HG03139 (cell line): ENCODE measurements around the gene ATP6V0C.

Source experiments
- ATAC-seq: cut with Tn5 transposase; IDR thresholded peaks from one replicate; pipeline ENCODE4 v1.9.1; 2021; ENCODE audit not compliant: unreplicated experiment

The ATP6V0C gene

DNA sequence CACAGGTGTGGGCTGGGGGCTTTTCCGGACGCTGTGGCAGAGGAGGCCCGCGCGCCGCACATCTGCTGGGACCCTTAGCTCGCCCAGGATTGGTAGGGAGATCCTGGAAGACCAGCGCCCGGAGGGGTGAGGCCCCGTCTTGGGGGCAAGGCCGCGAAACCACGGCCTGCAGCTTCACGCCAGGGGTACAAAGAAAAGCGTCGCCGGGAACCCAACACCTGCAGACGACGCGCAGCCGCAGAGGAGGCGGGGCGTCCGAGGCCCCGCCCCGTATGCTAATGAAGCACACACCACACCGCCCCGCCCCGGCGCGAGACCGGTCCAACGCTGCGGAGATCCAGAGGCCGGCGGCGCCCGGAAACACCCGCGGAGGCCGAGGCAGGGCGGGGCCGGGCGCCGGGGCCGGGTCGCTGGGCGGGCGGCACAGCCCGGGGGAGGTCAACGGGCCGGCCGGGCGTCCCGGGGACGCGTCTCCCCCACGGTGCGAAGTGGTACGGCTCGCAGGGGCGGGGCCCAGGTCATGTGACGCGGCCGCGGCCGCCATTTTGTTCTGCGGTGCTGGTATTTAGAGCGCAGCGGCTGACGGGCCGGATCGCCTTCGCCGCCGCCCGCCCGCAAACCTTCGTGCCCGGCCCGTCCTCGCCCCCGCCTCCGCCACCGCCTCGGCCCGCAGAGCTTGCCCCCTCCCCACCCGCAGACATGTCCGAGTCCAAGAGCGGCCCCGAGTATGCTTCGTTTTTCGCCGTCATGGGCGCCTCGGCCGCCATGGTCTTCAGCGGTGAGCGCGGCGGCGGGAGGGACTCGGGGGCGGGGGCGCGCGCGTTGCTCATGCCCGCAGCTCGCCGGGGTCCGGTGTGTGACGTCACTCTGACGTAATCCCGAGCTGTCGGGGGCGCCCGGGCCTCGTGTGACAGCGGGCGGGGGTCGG is at the start of gene ATP6V0C:
TSS of gene ATP6V0C (plus strand) at position 548 of the 928 bp plus-strand sequence. CDS start at position 700, 152 bp downstream.
- peak; percentile 74 for ATAC-seq

DNA sequence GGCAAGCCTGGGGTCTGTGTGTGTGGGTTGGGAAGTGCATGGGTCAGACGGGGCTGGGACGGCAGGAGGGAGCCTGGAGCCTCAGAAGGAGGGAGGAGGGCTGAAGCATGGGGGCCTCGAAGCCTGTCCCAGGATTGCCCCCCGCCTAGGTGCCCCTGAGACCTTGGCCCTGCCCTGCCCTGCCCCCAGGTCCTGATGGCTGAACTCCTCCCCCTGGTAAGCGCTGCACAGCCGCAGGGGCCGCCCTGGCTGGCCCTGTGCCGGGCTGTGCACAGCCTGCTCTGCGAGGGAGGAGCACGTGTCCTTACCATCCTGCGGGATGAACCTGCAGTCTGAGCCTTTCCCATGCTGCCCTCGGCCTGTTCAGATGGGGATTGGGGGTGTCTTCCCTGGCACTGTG is 49.4 kb upstream of the ATP6V0C start:
- no peak for ATAC-seq

GRCh38 chr16:2465653-2466415 is 47.9 kb upstream of the ATP6V0C start:
- ATAC-seq = no peak

DNA sequence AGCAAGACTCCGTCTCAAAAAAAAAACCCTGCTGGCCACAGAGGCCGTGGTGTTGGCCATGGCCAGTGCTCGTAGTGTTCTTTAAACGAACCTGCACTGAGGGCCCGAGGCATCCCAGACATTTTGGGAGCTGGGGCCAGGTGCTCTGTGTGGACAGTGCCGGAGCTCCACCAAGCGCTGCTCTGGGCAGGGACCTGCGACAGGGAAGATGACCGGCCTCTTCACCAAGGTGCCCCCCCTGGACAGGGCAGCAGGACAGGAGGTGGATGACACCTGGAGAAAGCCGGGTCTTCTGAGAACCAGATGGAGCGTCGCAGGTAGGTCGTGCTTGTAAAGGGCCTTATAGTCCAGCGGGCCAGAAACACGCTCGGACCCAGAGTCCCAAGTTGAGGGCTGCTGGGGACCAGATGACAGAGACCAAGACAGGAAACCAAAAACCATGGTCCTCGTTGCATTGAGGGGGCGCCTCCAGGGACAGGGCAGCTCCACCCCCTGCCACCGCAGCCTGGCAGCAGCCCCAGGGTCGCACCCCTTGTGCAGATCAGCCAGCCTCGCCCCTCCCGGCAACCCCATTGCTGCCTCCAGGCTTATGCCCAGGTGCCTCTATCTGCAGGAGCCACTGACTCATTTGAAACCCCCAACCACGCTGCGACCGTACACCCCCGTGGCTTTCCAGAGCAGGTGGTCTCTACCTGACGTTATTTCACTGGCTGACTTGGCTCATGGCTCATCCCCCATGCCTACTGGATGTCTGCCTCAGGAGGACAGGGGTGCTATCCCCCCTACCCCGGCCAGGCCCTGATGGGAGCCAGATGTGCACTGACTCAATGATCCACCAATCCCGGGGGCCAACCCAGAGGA is 46.9 kb upstream of the ATP6V0C start:
- no peak for ATAC-seq

- no peak for ATAC-seq
These were observed 46.1 kb upstream of the ATP6V0C start for GRCh38 chr16:2467528-2468232.

DNA sequence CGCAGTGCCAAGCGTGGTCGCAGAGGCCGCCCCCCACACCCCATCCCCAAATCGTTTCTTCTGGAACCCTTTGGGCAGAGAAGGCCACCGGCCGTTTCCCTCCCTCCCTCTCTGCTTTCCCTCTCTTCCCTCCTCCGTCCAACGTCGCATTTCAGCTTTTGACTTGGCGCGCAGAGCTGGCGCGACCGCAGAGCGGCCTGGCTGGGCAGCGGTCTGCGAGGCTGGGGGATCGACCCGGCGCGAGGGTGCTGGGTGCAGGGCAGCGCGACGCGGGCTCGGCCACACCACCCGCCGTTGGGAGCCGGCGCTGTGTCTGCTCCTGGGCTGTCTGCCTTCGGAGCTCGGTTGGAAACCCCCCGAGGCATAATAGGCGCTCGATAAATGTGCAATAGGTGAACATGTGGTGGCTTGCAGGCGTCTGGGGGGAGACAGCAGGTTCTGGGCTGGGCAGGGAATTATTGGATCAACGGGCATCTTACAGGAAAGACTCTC is 45.5 kb upstream of the ATP6V0C start:
- no peak for ATAC-seq

- ATAC-seq = no peak
These were observed 44.9 kb upstream of the ATP6V0C start for GRCh38 chr16:2468725-2469398.

GRCh38 chr16:2469399-2470233 is 44.1 kb upstream of the ATP6V0C start:
- no peak for ATAC-seq

GRCh38 chr16:2470234-2470601 is 43.5 kb upstream of the ATP6V0C start:
- ATAC-seq = no peak

DNA sequence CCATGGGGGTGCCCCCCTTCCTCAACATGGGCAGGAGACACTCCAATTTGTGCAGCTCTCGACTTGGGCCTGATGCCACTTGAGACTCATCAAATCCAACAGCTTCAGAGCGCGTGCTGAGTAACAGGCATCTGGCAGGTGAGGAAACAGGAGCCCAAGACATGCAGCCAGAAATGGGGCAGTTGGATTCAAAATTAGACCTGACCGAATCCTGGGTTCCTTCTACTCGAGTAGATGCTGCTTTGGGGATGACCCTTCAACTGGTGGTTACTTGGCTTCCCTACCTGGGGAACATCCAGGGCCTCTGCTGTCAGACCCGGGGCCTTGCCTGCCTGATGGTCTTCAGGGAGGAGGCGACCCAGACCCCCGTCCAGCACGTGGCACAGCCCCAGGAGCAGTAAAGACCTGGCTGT is 43.1 kb upstream of the ATP6V0C start:
- no peak for ATAC-seq

- ATAC-seq = no peak
These were observed 42.6 kb upstream of the ATP6V0C start, which contains the start of gene NTN3 for GRCh38 chr16:2471016-2471652. NTN3 (plus strand) TSS chr16:2471297; CDS start chr16:2471702, 405 bp downstream.

DNA sequence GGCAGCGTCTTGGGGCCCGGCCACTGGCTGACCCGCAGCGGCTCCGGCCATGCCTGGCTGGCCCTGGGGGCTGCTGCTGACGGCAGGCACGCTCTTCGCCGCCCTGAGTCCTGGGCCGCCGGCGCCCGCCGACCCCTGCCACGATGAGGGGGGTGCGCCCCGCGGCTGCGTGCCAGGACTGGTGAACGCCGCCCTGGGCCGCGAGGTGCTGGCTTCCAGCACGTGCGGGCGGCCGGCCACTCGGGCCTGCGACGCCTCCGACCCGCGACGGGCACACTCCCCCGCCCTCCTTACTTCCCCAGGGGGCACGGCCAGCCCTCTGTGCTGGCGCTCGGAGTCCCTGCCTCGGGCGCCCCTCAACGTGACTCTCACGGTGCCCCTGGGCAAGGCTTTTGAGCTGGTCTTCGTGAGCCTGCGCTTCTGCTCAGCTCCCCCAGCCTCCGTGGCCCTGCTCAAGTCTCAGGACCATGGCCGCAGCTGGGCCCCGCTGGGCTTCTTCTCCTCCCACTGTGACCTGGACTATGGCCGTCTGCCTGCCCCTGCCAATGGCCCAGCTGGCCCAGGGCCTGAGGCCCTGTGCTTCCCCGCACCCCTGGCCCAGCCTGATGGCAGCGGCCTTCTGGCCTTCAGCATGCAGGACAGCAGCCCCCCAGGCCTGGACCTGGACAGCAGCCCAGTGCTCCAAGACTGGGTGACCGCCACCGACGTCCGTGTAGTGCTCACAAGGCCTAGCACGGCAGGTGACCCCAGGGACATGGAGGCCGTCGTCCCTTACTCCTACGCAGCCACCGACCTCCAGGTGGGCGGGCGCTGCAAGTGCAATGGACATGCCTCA is 41.9 kb upstream of the ATP6V0C start:
- no peak for ATAC-seq

DNA sequence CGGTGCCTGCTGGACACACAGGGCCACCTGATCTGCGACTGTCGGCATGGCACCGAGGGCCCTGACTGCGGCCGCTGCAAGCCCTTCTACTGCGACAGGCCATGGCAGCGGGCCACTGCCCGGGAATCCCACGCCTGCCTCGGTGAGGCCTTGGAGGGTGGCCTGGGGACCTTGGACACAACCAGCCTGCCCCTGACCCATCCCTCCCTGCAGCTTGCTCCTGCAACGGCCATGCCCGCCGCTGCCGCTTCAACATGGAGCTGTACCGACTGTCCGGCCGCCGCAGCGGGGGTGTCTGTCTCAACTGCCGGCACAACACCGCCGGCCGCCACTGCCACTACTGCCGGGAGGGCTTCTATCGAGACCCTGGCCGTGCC is 41.3 kb upstream of the ATP6V0C start:
- ATAC-seq = no peak

DNA sequence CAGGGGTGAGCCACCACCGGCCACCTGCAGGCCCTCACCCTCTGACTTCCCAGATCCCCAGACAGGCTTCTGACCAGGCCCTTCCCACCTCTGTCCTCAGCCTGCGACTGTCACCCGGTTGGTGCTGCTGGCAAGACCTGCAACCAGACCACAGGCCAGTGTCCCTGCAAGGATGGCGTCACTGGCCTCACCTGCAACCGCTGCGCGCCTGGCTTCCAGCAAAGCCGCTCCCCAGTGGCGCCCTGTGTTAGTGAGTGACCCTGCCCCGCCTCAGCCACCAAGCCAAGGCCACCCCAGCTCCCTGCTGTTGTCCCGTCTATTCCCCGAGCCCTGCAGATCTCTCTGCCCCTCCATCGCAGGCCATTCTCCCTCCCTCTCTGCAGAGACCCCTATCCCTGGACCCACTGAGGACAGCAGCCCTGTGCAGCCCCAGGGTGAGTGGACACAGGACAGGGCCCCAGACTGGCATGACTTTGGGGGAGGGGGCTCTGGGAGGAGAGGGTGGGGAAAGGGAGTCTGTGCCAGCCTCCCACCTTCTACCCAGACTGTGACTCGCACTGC is 40.8 kb upstream of the ATP6V0C start:
- ATAC-seq = no peak

- no peak for ATAC-seq
These were observed 40.3 kb upstream of the ATP6V0C start for GRCh38 chr16:2473446-2473926.

DNA sequence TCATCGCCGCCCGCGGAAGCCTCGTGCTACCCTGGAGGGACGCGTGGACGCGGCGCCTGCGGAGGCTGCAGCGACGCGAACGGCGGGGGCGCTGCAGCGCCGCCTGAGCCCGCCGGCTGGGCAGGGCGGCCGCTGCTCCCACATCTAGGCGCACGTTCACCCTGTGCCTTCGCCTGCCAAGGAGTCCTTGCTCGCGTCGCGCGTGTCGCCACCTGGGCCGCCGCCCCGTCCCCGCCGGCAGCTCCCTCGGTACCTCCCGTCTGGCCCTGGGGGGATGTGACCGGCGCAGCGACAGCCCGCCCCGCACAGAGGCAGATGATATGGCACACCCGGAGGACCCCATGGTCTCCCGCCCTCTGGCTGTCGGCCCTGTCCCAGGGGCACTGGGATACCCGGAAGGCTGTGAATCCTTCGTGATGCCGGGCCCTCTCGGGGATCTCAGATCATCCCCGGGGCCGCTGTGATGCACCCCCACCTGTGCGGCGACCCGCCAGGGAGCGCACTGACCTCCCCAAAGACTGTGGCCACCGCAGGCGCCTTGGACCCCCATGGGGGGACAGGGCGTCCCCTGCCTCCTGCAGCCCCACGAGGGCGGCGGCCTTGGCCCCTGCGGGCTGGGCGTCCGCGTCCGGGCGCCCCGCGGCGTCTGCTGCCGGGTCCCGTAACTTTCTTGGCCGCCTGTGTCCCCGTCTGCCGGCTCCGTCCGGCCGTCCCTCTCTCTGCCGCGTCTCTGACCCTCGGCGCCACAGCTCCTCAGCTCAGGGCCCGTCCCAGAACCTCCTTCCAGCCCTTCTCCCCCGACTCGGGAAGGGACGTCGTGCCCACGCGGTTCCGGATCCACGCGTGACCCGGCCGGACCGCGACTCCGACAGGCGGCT is 39.5 kb upstream of the ATP6V0C start:
- no peak for ATAC-seq
